ENCODE measurements around the gene OR5AK2. TPM values are rescaled to one million over a fixed set of nuclear protein-coding genes. Genes with fewer than 3 reads are reported as not detected.

OR5AK2 gene
- total RNA-seq, 1 experiment from 2014 or later, result not detected

DNA sequence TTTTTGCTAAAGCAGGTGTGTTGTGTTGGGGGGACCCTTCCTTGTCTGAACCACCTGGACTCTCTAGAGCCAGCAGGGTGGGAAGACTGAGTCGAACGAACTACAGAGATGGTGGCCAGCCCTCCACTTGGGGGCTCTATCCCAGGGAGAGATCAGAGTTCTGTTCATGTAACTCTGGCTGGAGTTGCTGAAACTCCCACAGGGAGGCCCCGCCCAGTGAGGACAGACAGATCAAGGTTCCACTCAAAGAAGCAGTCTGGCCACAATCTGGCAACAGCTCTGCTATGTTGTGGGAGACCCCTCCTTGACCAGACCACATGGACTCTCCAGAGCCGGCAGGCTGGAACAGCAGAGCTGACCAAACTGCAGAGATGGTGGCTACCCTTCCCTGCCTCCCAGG is 20.2 kb upstream of the OR5AK2 start:
- CTCF ChIA-PET, result no interaction called here
- Mint-ChIP-seq H3K9me3 (peaks cover 38% of the 10 kb centered on the region), H3K27ac (no peak overlapping the region), H3K4me3 (no peak overlapping the region), H3K36me3 (peaks cover 10% of the 10 kb centered on the region), H3K27me3 (ENCODE audit: low read depth) (peaks cover 7% of the 10 kb centered on the region), H3K4me1 (no peaks in the 10 kb centered on the region)
- DNase-seq (ENCODE audit: low spot score) (no peak), ATAC-seq (no peak)
- POLR2A ChIA-PET, result interaction anchor here (0.5 kb wide), 1 partner anchor 12 kb away, joined by 3 read pairs; no protein-coding TSS in a partner anchor
- TF ChIP-seq ZNF232 (CRISPR knock-in tag; IDR thresholded peaks at IDR 0.05) (no peak), NFATC4 (CRISPR knock-in tag; IDR thresholded peaks at IDR 0.05) (no peak), ZNF317 (CRISPR knock-in tag; IDR thresholded peaks at IDR 0.05; ENCODE audit: borderline replicate concordance, low read depth) (no peak), ZNF396 (CRISPR knock-in tag; IDR thresholded peaks at IDR 0.05; ENCODE audit: borderline replicate concordance) (no peak), NFE2L1 (CRISPR knock-in tag; IDR thresholded peaks at IDR 0.05) (no peak), OVOL2 (CRISPR knock-in tag; IDR thresholded peaks at IDR 0.05; ENCODE audit: borderline replicate concordance) (no peak)
- TF ChIP-seq, protein P1, sequence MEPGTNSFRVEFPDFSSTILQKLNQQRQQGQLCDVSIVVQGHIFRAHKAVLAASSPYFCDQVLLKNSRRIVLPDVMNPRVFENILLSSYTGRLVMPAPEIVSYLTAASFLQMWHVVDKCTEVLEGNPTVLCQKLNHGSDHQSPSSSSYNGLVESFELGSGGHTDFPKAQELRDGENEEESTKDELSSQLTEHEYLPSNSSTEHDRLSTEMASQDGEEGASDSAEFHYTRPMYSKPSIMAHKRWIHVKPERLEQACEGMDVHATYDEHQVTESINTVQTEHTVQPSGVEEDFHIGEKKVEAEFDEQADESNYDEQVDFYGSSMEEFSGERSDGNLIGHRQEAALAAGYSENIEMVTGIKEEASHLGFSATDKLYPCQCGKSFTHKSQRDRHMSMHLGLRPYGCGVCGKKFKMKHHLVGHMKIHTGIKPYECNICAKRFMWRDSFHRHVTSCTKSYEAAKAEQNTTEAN (CRISPR knock-in tag; IDR thresholded peaks at IDR 0.05), result no peak
- TF ChIP-seq, protein P2, sequence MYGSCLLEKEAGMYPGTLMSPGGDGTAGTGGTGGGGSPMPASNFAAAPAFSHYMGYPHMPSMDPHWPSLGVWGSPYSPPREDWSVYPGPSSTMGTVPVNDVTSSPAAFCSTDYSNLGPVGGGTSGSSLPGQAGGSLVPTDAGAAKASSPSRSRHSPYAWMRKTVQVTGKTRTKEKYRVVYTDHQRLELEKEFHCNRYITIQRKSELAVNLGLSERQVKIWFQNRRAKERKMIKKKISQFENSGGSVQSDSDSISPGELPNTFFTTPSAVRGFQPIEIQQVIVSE (CRISPR knock-in tag; IDR thresholded peaks at IDR 0.05; ENCODE audit: borderline replicate concordance), result no peak

DNA sequence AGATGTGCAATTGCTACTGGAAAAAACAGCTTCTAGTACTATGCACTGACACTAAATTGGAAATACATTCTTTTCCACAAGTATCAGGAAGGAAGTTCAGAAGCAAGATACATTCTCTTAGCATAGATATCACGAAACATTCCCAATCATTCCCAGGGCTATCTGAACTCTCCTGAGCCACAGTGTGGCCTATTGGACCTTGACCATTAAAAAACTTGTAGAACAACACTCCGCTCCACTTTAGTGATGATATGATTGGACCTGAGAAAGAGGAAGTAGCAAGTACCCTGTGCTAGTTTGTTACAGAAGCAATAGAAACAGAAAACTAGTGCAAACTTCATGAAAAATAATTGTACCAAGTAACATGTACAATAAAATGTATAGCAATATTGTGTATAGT is 11.4 kb upstream of the OR5AK2 start:
- no peak overlapping the region for H3K27ac Mint-ChIP-seq
- TF ChIP-seq CREB1 (CRISPR knock-in tag; IDR thresholded peaks at IDR 0.05), result no peak
- TF ChIP-seq, protein P3, sequence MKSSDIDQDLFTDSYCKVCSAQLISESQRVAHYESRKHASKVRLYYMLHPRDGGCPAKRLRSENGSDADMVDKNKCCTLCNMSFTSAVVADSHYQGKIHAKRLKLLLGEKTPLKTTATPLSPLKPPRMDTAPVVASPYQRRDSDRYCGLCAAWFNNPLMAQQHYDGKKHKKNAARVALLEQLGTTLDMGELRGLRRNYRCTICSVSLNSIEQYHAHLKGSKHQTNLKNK (CRISPR knock-in tag; IDR thresholded peaks at IDR 0.05), result no peak
- TF ChIP-seq, protein P4, sequence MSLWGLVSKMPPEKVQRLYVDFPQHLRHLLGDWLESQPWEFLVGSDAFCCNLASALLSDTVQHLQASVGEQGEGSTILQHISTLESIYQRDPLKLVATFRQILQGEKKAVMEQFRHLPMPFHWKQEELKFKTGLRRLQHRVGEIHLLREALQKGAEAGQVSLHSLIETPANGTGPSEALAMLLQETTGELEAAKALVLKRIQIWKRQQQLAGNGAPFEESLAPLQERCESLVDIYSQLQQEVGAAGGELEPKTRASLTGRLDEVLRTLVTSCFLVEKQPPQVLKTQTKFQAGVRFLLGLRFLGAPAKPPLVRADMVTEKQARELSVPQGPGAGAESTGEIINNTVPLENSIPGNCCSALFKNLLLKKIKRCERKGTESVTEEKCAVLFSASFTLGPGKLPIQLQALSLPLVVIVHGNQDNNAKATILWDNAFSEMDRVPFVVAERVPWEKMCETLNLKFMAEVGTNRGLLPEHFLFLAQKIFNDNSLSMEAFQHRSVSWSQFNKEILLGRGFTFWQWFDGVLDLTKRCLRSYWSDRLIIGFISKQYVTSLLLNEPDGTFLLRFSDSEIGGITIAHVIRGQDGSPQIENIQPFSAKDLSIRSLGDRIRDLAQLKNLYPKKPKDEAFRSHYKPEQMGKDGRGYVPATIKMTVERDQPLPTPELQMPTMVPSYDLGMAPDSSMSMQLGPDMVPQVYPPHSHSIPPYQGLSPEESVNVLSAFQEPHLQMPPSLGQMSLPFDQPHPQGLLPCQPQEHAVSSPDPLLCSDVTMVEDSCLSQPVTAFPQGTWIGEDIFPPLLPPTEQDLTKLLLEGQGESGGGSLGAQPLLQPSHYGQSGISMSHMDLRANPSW (CRISPR knock-in tag; conservative IDR thresholded peaks at IDR 0.05; ENCODE audit: low read depth), result no peak
- no peak for TF ChIP-seq NR3C1 (CRISPR knock-in tag; conservative IDR thresholded peaks at IDR 0.05; ENCODE audit: low read depth)
- TF ChIP-seq, protein P5, sequence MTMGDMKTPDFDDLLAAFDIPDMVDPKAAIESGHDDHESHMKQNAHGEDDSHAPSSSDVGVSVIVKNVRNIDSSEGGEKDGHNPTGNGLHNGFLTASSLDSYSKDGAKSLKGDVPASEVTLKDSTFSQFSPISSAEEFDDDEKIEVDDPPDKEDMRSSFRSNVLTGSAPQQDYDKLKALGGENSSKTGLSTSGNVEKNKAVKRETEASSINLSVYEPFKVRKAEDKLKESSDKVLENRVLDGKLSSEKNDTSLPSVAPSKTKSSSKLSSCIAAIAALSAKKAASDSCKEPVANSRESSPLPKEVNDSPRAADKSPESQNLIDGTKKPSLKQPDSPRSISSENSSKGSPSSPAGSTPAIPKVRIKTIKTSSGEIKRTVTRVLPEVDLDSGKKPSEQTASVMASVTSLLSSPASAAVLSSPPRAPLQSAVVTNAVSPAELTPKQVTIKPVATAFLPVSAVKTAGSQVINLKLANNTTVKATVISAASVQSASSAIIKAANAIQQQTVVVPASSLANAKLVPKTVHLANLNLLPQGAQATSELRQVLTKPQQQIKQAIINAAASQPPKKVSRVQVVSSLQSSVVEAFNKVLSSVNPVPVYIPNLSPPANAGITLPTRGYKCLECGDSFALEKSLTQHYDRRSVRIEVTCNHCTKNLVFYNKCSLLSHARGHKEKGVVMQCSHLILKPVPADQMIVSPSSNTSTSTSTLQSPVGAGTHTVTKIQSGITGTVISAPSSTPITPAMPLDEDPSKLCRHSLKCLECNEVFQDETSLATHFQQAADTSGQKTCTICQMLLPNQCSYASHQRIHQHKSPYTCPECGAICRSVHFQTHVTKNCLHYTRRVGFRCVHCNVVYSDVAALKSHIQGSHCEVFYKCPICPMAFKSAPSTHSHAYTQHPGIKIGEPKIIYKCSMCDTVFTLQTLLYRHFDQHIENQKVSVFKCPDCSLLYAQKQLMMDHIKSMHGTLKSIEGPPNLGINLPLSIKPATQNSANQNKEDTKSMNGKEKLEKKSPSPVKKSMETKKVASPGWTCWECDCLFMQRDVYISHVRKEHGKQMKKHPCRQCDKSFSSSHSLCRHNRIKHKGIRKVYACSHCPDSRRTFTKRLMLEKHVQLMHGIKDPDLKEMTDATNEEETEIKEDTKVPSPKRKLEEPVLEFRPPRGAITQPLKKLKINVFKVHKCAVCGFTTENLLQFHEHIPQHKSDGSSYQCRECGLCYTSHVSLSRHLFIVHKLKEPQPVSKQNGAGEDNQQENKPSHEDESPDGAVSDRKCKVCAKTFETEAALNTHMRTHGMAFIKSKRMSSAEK (CRISPR knock-in tag; IDR thresholded peaks at IDR 0.05; ENCODE audit: borderline replicate concordance), result no peak
- TF ChIP-seq, protein P6, sequence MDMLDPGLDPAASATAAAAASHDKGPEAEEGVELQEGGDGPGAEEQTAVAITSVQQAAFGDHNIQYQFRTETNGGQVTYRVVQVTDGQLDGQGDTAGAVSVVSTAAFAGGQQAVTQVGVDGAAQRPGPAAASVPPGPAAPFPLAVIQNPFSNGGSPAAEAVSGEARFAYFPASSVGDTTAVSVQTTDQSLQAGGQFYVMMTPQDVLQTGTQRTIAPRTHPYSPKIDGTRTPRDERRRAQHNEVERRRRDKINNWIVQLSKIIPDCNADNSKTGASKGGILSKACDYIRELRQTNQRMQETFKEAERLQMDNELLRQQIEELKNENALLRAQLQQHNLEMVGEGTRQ (CRISPR knock-in tag; IDR thresholded peaks at IDR 0.05), result no peak
- TF ChIP-seq, protein P7, sequence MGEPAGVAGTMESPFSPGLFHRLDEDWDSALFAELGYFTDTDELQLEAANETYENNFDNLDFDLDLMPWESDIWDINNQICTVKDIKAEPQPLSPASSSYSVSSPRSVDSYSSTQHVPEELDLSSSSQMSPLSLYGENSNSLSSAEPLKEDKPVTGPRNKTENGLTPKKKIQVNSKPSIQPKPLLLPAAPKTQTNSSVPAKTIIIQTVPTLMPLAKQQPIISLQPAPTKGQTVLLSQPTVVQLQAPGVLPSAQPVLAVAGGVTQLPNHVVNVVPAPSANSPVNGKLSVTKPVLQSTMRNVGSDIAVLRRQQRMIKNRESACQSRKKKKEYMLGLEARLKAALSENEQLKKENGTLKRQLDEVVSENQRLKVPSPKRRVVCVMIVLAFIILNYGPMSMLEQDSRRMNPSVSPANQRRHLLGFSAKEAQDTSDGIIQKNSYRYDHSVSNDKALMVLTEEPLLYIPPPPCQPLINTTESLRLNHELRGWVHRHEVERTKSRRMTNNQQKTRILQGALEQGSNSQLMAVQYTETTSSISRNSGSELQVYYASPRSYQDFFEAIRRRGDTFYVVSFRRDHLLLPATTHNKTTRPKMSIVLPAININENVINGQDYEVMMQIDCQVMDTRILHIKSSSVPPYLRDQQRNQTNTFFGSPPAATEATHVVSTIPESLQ (CRISPR knock-in tag; IDR thresholded peaks at IDR 0.05), result no peak
- no peak for TF ChIP-seq ZNF232 (CRISPR knock-in tag; IDR thresholded peaks at IDR 0.05)
- no peak for TF ChIP-seq IRF2 (CRISPR knock-in tag; IDR thresholded peaks at IDR 0.05; ENCODE audit: borderline replicate concordance, low read depth)
- TF ChIP-seq FOXP1 (CRISPR knock-in tag; IDR thresholded peaks at IDR 0.05; ENCODE audit: borderline replicate concordance), result no peak
- POLR2A ChIA-PET, result no interaction called here

More for the DNA sequence above, 11.4 kb upstream of the OR5AK2 start:
- H3K36me3 Mint-ChIP-seq, result no peaks in the 10 kb centered on the region
- peaks cover under 1% of the 10 kb centered on the region; the same call in 1 of the 2 replicates for H3K27me3 Mint-ChIP-seq (ENCODE audit: low read depth)
- DNase-seq (ENCODE audit: low spot score) (no peak), ATAC-seq (no peak)
- 0 out of 2 replicates have a peak, but pooled peaks cover 5% of the 10 kb centered on the region for H3K9me3 Mint-ChIP-seq
- CTCF ChIA-PET, result interaction anchor here (1.4 kb wide), 1 partner anchor 136 kb away, joined by 3 read pairs; no protein-coding TSS in a partner anchor
- no peaks in the 10 kb centered on the region for H3K4me1 Mint-ChIP-seq
- H3K4me3 Mint-ChIP-seq, result no peak overlapping the region

Data from WTC11 (cell line).